CD4-positive, alpha-beta T cell treated with Interleukin-6 for 4 hours (primary cell): ENCODE measurements around the gene SOWAHD.
A peak's percentile ranks its signal among the peaks of the same experiment; 100 is the strongest.
"Not testable (repeated sequence)": the region's sequence is repeated elsewhere in the genome, so short reads cannot be mapped to it uniquely, and the experiment has no call there.

Experiments
- DNase-seq: peaks from one replicate; pipeline ENCODE4 v3.0.0-alpha.2; 2020; ENCODE audit warnings: mixed read lengths

SOWAHD gene, protein sequence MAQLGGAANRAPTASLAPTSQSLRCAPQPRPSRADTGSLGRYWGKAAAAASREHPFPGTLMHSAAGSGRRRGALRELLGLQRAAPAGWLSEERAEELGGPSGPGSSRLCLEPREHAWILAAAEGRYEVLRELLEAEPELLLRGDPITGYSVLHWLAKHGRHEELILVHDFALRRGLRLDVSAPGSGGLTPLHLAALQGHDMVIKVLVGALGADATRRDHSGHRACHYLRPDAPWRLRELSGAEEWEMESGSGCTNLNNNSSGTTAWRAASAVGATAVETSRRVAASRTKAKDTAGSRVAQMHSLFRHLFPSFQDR

GRCh38 chrX:119757979-119758730 lies at the start of gene SOWAHD:
Gene SOWAHD, plus strand, starts transcription at chrX:119758588. Its CDS starts 80 bp downstream, at chrX:119758668.
- peak; percentile 45 for DNase-seq

DNA sequence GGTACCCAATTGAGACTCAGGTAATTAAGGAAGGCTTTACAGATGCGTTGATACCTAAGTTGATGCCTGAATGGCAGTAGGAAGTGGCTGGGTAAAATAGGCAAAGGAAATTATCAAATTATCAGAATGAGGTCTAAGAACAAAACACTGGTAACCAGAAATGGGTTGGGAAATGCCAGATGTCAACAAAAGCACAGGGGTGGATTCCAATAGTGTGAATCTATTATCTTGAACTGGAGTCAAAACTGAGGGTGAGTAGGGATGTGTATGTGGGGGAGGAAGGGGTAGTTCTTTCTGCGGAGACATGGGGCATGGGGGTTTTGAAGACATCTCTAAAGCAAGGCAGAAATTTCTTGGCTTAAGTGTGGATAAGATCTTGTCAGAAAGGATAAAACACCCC lies 49.5 kb upstream of the SOWAHD start:
- no peak for DNase-seq

DNA sequence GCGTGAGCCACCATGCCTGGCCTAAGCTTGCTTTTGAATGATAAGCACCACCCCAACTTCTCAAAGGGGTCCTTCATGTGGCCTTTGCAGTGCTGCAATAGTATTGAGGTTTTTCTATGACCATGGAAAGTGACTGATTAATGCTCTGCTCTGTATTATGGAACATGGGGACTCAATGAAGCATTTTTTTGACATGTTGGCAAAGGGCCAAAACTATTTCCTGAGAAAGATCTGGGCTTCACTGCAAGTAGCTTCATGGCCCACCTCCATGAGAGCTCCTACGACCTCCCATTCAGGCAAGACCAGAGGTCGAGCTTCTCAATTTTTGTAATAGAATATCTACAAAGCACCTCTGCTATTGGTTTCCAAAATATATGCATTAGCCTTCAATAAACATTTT lies 48.8 kb upstream of the SOWAHD start:
- no peak for DNase-seq

DNA sequence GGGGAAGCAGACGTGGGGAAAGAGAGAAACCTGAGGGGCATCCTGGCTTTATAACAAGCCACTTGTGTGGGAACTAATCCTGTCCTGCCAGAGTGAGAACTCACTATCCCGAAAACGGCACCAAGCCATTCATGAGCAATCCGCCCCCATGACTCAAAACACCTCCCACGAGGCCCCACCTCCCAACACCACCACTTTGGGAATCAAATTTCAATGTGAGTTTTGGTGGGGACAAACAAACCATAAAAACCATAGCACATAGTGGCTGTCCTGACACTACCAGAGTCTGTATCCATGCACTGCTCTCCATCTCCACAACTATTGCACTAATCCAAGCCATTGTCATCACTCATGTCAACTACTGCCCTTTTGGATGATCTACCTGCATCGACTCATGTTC lies 36.9 kb upstream of the SOWAHD start:
- no peak for DNase-seq

DNA sequence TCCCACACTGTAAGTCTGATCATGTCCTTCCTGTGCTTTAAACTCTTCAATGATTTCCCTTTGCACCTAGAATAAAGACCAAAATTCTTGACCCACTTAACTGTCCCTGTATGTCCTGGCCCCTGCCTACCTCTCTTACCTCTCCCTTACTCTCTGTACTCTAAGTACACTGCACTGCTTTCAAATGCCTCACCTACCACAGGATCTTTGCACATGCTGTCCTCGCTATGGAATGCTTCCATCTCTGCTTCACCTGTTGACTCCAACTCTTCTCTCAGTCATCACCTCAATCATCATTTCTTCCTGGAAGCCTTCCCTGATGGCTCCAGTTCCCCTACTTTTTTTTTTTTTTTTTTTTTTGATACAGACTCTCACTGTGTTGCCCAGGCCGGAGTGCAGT lies 36.5 kb upstream of the SOWAHD start:
- DNase-seq, result no peak

DNA sequence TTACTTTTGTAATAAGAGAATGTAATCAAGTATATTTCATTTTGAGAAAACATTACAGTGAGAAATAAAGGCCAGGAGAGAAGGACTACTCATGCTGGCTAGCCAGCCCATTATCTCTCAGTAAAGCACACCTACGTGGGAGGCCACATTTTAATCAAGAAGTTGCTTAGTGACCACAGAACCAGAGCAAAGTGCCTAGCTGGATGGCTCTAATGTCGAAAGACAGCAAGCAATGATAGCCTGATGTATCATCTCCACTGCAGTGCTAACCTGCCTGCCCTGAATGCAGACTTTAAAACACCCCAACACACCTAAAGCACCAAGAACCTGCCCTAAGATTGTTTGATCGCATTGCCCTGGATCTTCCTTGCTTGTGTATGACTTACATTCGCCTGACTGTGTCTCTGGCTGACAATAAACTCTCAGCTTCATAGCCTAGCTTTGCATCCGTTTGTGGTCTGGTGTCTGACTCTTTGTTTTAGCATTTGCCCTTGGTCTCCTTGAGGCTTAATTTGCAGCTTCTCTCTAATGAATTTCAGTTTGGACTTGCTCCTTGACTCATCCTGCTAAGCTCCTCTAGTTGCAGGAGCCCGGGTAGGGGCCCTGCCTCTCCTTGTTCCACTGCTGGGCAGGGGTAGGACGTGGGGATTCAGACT lies 31.4 kb upstream of the SOWAHD start:
- peak; percentile 27 for DNase-seq

- DNase-seq, result no peak
Measured at GRCh38 chrX:119728487-119728886, 29.9 kb upstream of the SOWAHD start.

DNA sequence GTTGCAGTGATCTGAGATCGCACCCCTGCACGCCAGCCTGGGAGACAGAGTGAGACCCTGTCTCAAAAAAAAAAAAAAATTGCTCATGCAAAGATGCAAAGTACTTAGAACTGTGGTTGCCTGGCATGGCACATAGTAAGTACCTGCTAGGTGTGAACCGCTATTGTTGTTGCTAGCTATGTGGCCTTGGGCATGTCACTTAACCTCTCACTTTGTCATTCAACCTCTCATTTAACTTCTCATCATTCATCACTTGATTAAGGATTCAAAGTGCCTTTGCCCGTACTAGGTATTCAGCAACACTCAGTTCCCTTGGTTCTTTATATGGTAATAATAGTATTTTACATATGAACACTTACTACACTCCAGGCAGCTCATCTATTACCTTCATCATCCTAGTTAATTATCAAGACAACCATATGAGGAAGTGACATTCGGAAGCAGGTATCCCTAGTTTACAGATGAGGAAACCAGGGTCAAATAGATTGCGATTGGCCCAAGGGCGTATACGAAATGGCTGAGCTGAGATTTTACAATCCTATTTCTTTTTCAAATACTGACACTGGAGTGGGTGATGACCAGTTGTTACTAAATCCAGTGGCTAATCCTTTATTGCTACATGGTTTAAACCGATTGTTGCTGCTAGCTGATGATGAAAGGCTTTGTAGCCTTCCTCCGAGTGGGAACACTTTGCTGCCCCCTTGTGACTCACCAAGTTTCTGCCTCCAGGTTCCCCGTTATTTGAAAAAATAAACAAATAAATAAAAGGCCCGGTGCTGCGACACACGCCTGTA lies 28.8 kb upstream of the SOWAHD start:
- peak; percentile 79 for DNase-seq

DNA sequence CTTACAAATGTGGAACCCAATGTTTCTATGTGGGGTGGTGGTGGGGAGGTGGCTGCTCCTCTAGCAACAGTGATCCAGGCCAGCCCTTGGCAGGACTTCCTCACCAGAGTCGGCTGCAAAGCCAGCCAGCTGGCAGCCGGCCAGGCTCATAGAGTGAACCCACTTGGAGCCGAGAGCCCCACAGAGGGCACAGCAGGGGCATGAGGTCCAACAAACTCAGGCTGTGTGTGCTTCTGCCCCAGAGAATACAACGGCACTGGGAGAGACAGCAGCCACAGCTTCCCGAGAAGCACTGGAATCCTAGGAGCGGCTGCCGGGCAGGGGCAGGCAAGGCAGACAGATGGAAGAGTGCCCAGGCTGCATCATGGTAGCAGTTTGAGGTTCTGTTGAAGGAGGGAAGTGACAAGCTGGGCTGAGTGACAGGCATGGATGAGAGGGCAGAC lies 23.5 kb upstream of the SOWAHD start:
- DNase-seq, result no peak

- no peak for DNase-seq
Measured at GRCh38 chrX:119735467-119735866, 22.9 kb upstream of the SOWAHD start.

GRCh38 chrX:119736206-119736764 lies 22.1 kb upstream of the SOWAHD start:
- DNase-seq, result no peak

- no peak for DNase-seq
Measured at GRCh38 chrX:119738742-119739141, 19.6 kb upstream of the SOWAHD start.

- DNase-seq, result no peak
Measured at GRCh38 chrX:119745283-119745848, 13.0 kb upstream of the SOWAHD start.

DNA sequence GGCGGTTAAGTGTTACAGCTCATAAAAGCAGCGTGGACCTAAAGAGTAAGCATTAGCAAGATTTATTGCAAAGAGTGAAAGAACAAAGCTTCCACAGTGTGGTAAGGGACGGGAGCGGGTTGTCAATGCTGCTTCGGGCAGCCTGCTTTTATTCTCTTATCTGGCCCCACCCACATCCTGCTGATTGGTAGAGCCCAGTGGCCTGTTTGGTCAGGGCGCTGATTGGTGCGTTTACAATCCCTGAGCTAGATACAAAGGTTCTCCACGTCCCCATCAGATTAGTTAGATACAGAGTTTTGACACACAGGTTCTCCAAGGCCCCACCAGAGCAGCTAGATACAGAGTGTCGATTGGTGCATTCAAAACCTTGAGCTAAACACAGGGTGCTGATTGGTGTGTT lies 8.3 kb upstream of the SOWAHD start:
- DNase-seq, result not testable (repeated sequence)

- not testable (repeated sequence) for DNase-seq
Measured at GRCh38 chrX:119750751-119751150, 7.6 kb upstream of the SOWAHD start.

- DNase-seq, result no peak
Measured at GRCh38 chrX:119753001-119753400, 5.4 kb upstream of the SOWAHD start.

DNA sequence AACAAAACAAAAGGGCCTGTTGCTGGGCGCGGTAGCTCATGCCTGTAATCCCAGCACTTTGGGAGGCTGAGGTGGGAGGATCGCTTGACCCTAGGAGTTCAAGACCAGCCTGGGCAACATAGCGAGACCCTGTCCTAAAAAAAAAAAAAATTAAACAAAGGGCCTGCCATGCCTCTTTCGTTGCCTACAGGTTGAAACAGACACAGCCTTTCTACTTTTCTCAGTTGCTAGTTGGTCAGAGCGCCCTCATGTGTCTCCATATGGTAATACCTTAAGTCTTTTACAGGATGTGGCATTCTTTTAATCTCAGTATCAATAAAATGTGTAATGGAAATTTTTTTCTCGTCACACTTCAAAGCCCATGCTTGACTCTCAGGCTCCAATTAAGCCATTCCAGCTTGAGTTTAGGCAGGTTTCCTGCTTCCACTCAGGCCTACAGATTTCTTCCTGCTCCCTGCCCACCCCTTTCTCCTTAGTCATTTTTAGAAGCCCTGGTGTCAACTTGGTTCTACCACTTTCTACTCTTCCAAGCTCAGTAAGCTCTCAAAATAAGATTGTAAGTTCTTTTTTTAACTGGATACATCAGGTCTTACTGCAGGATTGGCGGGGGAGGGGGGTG lies 4.6 kb upstream of the SOWAHD start:
- peak; percentile 71 for DNase-seq

DNA sequence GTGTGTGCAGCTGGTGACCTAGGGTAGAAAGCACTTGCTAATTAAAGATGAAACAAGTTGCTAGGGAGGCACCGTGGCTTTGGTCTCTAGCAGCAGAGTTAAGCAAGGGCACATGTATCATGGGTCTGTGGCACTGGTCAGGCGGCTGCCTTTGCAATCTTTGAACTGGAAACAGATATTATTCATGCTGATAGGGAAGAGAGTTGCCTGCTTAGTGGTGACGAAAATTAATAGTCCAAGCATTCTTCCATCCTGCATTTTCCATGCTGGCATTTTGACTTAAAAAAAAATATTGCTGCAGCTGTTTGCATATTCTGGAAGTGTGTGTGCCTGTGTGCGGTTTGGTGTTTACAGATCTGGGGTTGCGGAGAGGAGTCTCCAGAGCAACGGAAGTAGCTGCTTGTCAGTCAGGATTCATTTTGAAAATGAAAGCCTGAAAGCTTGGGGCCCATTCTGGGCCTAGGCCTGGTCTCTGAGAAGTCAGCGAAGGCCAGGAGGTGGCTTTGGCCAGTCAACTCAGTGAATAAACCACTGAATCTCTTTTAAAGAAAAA lies 2.3 kb upstream of the SOWAHD start:
- peak; percentile 65 for DNase-seq

DNA sequence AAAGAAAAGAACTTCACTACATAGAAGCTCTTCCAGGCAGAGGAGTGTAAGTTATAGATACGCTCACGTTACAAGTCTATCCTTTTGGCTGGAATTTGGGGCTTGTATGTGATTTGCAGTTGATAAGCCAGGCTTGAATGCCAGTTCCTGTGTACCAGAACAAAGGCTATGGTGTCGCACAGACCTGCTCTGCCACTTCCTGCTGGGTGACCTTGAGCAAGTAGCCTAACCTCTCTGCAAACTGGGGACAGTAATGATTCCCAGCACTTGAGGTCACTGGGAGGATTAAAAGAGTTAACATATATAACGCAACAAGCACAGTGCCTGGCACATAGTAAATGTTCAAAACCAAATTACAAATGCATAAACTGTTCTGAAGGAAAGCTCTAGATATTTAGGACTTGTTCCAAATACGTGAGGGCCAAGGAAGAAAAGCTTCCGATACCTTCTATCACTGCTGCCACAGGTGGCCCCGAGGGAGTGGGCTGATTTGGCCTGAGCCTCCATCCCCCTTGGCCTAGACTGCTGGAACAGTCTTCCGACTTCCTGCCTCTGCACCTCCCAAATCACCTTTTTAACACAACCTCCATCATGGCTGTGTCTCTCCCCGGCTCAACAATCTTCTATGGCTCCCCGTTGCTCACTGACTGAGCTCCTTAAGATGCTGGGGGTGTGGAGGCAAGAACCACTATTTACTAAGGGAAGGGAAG lies 1.3 kb upstream of the SOWAHD start:
- DNase-seq, result peak; percentile 21

DNA sequence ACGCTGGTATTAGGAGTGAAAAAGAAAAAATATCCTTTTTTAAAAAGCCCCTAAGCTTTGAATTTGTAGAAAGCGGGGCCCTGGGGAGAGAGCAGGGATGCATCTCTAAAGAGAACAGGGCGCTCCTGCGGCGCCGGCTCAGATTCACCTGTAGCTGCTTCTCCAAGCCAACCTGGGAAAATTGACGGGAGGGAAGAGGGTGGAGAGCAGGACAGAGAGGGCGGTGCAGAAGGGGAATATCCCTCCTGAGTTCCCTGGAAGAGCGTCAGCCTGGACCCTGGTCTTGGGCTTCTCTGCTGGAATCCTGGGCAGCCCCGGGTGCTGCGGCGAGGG lies 776 bp upstream of the SOWAHD start:
- no peak for DNase-seq

DNA sequence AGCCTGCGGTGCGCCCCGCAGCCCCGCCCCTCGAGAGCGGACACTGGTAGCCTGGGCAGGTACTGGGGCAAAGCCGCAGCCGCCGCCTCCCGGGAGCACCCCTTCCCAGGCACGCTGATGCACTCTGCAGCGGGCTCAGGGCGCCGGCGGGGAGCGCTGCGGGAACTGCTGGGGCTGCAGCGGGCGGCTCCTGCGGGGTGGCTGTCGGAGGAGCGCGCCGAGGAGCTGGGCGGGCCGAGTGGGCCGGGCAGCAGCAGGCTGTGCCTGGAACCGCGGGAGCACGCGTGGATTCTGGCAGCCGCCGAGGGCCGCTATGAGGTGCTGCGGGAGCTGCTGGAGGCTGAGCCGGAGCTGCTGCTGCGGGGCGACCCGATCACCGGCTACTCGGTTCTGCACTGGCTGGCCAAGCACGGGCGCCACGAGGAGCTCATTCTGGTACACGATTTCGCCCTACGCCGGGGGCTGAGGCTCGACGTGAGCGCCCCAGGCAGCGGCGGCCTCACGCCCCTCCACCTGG lies 401 bp downstream of the SOWAHD start:
- DNase-seq, result peak; percentile 48
